ENCODE data around the gene KCTD20.
"Not testable (repeated sequence)": the region's sequence is repeated elsewhere in the genome, so short reads cannot be mapped to it uniquely, and the experiment has no call there.

KCTD20 gene

GRCh38 chr6:36445621-36446020 lies 2.8 kb downstream of the KCTD20 start:
- no peak for DNase-seq

GRCh38 chr6:36449173-36449572 lies 6.4 kb downstream of the KCTD20 start:
- not testable (repeated sequence) for DNase-seq

- DNase-seq, result not testable (repeated sequence)
These were observed 10.1 kb downstream of the KCTD20 start for GRCh38 chr6:36452897-36453296.

GRCh38 chr6:36455486-36456027 lies 12.8 kb downstream of the KCTD20 start:
- no peak for DNase-seq

- DNase-seq, result no peak
These were observed 16.7 kb downstream of the KCTD20 start for GRCh38 chr6:36459501-36459900.

- DNase-seq, result no peak
These were observed 18.1 kb downstream of the KCTD20 start for GRCh38 chr6:36460916-36461315.

GRCh38 chr6:36461646-36462045 lies 18.8 kb downstream of the KCTD20 start:
- DNase-seq, result no peak

- DNase-seq, result no peak
These were observed 20.9 kb downstream of the KCTD20 start for GRCh38 chr6:36463676-36464075.

GRCh38 chr6:36464233-36464632 lies 21.4 kb downstream of the KCTD20 start:
- no peak for DNase-seq

- no peak for DNase-seq
These were observed 24.8 kb downstream of the KCTD20 start for GRCh38 chr6:36467625-36468024.

GRCh38 chr6:36469148-36469661 lies 26.4 kb downstream of the KCTD20 start:
- DNase-seq, result no peak

- DNase-seq, result no peak
These were observed 27.1 kb downstream of the KCTD20 start for GRCh38 chr6:36469946-36470345.

- no peak for DNase-seq
These were observed 35.3 kb downstream of the KCTD20 start for GRCh38 chr6:36478051-36478526.

GRCh38 chr6:36479256-36479655 lies 36.5 kb downstream of the KCTD20 start:
- no peak for DNase-seq

GRCh38 chr6:36483326-36483725 lies 40.5 kb downstream of the KCTD20 start:
- DNase-seq, result not testable (repeated sequence)

- no peak for DNase-seq
These were observed 41.9 kb downstream of the KCTD20 start for GRCh38 chr6:36484736-36485135.

- no peak for DNase-seq
These were observed 44.9 kb downstream of the KCTD20 start for GRCh38 chr6:36487698-36488097.

- DNase-seq, result no peak
These were observed 45.4 kb downstream of the KCTD20 start for GRCh38 chr6:36488221-36488620.

- DNase-seq, result no peak
These were observed 46.6 kb downstream of the KCTD20 start for GRCh38 chr6:36489426-36489825.

GRCh38 chr6:36491378-36491965 lies 48.7 kb downstream of the KCTD20 start:
- DNase-seq, result no peak

- DNase-seq, result peak; percentile 28
These were observed 49.3 kb downstream of the KCTD20 start for GRCh38 chr6:36492092-36492491.

- no peak for DNase-seq
These were observed 49.8 kb downstream of the KCTD20 start for GRCh38 chr6:36492621-36493020.

GRCh38 chr6:36493319-36493718 lies 50.5 kb downstream of the KCTD20 start:
- DNase-seq, result no peak

- DNase-seq, result no peak
These were observed 51.1 kb downstream of the KCTD20 start for GRCh38 chr6:36493859-36494258.

- DNase-seq, result no peak
These were observed 52.3 kb downstream of the KCTD20 start for GRCh38 chr6:36495086-36495485.
